K562 treated with DMSO at 1 percent for 24 hours (cell line): ENCODE measurements around the gene RTF1. TPM values are rescaled to one million over a fixed set of nuclear protein-coding genes. Genes with fewer than 3 reads are reported as not detected.

Experiments used
- total RNA-seq: library from RNA; unstranded; fragments of 300-600 nt; gene quantifications from 2 replicates; pipeline ENCODE4 v1.2.3, GENCODE V29; 2022; ENCODE audit warnings: low read depth; ENCODE audit not compliant: insufficient read depth

RTF1 gene
- total RNA-seq: 27.8 and 31.3 TPM in 2 replicates

DNA sequence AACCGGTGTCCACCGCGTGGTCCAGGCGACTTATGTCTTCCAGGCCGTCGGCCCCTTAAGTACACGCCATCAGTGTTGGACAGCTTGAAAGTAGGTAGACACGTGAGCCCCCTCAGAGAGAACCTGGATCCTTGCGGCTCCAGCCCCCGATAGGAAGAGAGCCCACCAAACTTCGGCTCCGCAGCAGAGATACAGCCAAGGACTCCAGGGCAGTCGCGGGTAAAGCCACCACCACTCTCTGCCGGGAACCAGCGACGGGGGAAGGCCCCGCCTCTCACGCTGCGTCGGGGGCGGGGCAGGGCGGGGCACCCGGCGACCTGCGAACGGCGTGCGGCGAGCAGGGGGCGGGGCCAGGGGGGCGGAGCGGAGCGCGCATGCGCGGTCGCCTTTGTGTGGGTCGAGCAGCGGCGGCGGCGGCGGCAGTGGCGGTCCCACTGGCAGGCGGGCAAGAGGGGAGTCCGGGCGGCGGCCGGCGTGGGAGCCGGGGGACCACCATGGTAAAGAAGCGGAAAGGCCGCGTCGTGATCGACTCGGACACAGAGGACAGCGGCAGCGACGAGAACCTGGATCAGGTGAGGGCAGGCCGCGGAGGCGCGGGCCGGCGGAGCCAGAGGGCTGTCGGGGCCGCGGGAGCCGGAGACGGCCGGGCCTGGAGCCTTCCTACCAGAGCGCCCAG lies at the start of gene RTF1:
RTF1 (plus strand) TSS at position 354 of the 676 bp plus-strand sequence; CDS start at position 375, 21 bp downstream.

DNA sequence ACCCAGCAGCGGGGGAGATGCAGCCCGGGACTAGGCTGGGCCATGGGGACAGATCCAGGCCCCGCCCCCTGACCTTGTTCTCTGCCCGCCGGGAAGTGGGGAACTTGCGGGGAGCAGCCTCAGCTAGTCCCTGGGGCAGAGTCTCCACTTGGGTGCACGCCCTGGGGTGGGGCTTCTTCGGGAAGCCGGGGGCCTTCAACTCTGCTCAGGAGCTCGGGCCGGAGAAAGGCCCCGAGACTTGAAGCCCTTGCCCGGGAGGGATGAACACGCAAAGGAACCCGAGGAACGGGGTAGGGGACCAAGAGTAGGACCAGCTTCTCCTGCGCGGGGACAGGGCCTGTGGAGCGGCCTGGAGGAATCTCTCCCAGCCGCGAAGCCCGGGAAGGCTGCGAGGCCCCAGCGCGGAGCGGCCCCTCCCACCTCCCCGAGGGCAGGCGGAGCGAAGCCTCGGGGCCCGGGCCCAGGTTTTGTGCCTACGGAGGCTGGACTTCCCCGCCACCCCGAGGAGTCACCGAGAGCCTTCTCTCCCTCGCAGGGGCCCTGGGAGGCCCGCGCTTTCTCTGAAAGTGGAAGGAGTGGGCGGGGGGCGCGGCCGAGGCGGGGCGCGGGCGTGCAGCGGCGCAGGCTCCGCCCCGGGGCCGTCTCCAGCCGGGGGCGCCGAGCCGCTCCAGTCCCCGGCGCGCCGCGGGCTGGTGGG lies 76.5 kb downstream of the RTF1 start, which contains the start of gene ITPKA:
ITPKA (plus strand) TSS at position 670 of the 697 bp plus-strand sequence. CDS start 54 bp downstream, outside the sequence.

DNA sequence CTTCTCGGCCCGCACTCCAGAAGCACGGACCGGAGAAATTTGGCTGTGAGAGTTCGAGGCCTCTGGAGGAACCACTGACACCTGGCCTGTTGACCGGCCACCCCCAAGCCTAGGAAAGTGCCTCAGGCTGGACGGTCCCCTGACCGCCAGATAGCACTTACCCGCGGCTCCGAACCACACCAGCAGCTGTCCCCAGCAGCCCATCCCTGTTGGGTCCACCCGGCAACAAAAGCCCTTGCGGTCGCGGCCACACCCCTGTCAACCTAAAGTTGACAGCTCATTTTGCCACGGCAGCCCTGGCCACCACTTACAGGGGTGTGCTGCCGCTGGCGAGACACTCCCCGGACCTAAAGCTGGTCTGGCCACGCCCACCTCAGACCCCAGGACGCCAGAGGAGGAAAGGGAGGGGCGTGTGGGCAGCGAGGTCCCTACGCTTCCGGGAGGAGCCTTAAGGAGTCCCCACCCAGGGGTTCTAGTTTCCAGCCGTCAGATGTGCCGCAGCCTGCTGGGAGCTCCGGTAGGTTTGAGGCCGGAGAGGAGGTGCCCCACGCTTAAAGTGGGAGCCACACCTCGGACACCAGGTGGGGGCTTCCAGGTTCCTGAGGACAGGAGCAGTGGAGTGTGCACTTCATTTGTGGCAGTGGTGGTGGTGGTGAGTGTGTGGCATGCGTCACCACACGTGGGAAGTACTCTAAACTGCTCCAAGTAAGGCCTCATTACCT lies 96.8 kb downstream of the RTF1 start, which contains the start of gene LTK:
LTK (minus strand) TSS at position 322 of the 722 bp plus-strand sequence; CDS start at position 204, 118 bp downstream.

Other genes with a start within 250 kb of the RTF1 start
- not detected in 2 replicates for gene EXD1, start 186.3 kb upstream of the RTF1 start, total RNA-seq
- gene CHP1, start 185.8 kb upstream of the RTF1 start, total RNA-seq: 50.2 and 54.1 TPM in 2 replicates
- 68.3 and 69.8 TPM in 2 replicates for gene OIP5, start 84.5 kb upstream of the RTF1 start, total RNA-seq
- 119 TPM in 2 replicates for gene NUSAP1, start 84.2 kb upstream of the RTF1 start, total RNA-seq
- gene NDUFAF1, start 14.6 kb upstream of the RTF1 start, total RNA-seq: 16.2 and 24.8 TPM in 2 replicates
- gene ITPKA, start 76.8 kb downstream of the RTF1 start, total RNA-seq: 76.6 and 89.7 TPM in 2 replicates
- gene LTK, start 96.7 kb downstream of the RTF1 start, total RNA-seq: 13.8 and 15.9 TPM in 2 replicates
- 35.6 and 39.9 TPM in 2 replicates for gene RPAP1, start 127.2 kb downstream of the RTF1 start, total RNA-seq
- 13.9 and 20.7 TPM in 2 replicates for gene TYRO3, start 142.1 kb downstream of the RTF1 start, total RNA-seq
- gene MGA, start 243.3 kb downstream of the RTF1 start, total RNA-seq: 7.4 and 8.1 TPM in 2 replicates